ENCODE results near the gene MCC. TPM values are rescaled to one million over a fixed set of nuclear protein-coding genes. Genes with fewer than 3 reads are reported as not detected.
A peak's percentile ranks its signal among the peaks of the same experiment; 100 is the strongest.

MCC gene
- total RNA-seq, 1 donor from 2014 or later, result 26.9 TPM

- TF ChIP-seq CTCF (IDR thresholded peaks at IDR 0.05; ENCODE audit: insufficient read depth, low read depth, low read length), result no peak
- TF ChIP-seq EZH2 (IDR thresholded peaks at IDR 0.05; ENCODE audit: insufficient read depth, low read length), result no peak
- H3K9ac ChIP-seq (ENCODE audit: low read length), result peak overlapping the region; percentile 8
- H3K4me3 ChIP-seq (ENCODE audit: insufficient read depth, low read depth, low read length), result peak overlapping the region; percentile 32
- H3K36me3 ChIP-seq (ENCODE audit: insufficient read depth, low read length), result no peaks in the 10 kb centered on the region
- Mint-ChIP-seq H3K27me3 (ENCODE audit: low read depth, unreplicated experiment) (no peaks in the 10 kb centered on the region), H3K36me3 (ENCODE audit: low read depth, unreplicated experiment) (no peaks in the 10 kb centered on the region), H3K4me1 (ENCODE audit: low read depth, unreplicated experiment) (peaks cover 33% of the 10 kb centered on the region), H3K9me3 (ENCODE audit: unreplicated experiment) (no peaks in the 10 kb centered on the region), H3K4me3 (ENCODE audit: unreplicated experiment) (no peak overlapping the region), H3K27ac (ENCODE audit: unreplicated experiment) (peak overlapping the region; percentile 55)
- peaks cover 52% of the 10 kb centered on the region for H4K20me1 ChIP-seq (ENCODE audit: insufficient read depth, low read length)
- DNase-seq (ENCODE audit: low read depth) (peak; percentile 77), FAIRE-seq (no peak)
- peak overlapping the region; percentile 23 for H2AFZ ChIP-seq (ENCODE audit: low read depth, low read length)
- H3K4me2 ChIP-seq (ENCODE audit: low read length), result peak overlapping the region; percentile 81
- H3K9me3 ChIP-seq (ENCODE audit: insufficient read depth, low read depth, low read length), result no peaks in the 10 kb centered on the region
- no peaks in the 10 kb centered on the region for H3K79me2 ChIP-seq (ENCODE audit: insufficient read depth, low read length)
- peaks cover 15% of the 10 kb centered on the region for H3K4me1 ChIP-seq (ENCODE audit: insufficient read depth, low read length)
- no peaks in the 10 kb centered on the region for H3K27me3 ChIP-seq (ENCODE audit: insufficient read depth, low read length)
- peak overlapping the region; percentile 30 for H3K27ac ChIP-seq (ENCODE audit: low read depth, low read length)
Observed at GRCh38 chr5:113202746-113203716, 285.2 kb downstream of the MCC start.

- H3K27ac ChIP-seq (ENCODE audit: low read depth, low read length), result no peak overlapping the region
- H3K4me1 Mint-ChIP-seq (ENCODE audit: low read depth, unreplicated experiment), result peaks cover 33% of the 10 kb centered on the region
- H3K4me2 ChIP-seq (ENCODE audit: low read length), result no peak overlapping the region
- no peaks in the 10 kb centered on the region for H3K27me3 Mint-ChIP-seq (ENCODE audit: low read depth, unreplicated experiment)
- peaks cover 15% of the 10 kb centered on the region for H3K4me1 ChIP-seq (ENCODE audit: insufficient read depth, low read length)
- no peak overlapping the region for H3K4me3 Mint-ChIP-seq (ENCODE audit: unreplicated experiment)
- DNase-seq (ENCODE audit: low read depth) (no peak), FAIRE-seq (no peak)
- no peaks in the 10 kb centered on the region for H3K27me3 ChIP-seq (ENCODE audit: insufficient read depth, low read length)
- H2AFZ ChIP-seq (ENCODE audit: low read depth, low read length), result no peak overlapping the region
- H3K36me3 Mint-ChIP-seq (ENCODE audit: low read depth, unreplicated experiment), result no peaks in the 10 kb centered on the region
- peaks cover 59% of the 10 kb centered on the region for H4K20me1 ChIP-seq (ENCODE audit: insufficient read depth, low read length)
- no peak overlapping the region for H3K4me3 ChIP-seq (ENCODE audit: insufficient read depth, low read depth, low read length)
- H3K27ac Mint-ChIP-seq (ENCODE audit: unreplicated experiment), result no peak overlapping the region
- no peaks in the 10 kb centered on the region for H3K9me3 ChIP-seq (ENCODE audit: insufficient read depth, low read depth, low read length)
- H3K36me3 ChIP-seq (ENCODE audit: insufficient read depth, low read length), result no peaks in the 10 kb centered on the region
- no peaks in the 10 kb centered on the region for H3K79me2 ChIP-seq (ENCODE audit: insufficient read depth, low read length)
- no peaks in the 10 kb centered on the region for H3K9me3 Mint-ChIP-seq (ENCODE audit: unreplicated experiment)
- no peak for TF ChIP-seq EZH2 (IDR thresholded peaks at IDR 0.05; ENCODE audit: insufficient read depth, low read length)
- no peak for TF ChIP-seq CTCF (IDR thresholded peaks at IDR 0.05; ENCODE audit: insufficient read depth, low read depth, low read length)
- no peak overlapping the region for H3K9ac ChIP-seq (ENCODE audit: low read length)
Observed at GRCh38 chr5:113202287-113202686, 286.0 kb downstream of the MCC start.

- no peak overlapping the region for H3K27ac ChIP-seq (ENCODE audit: low read depth, low read length)
Observed at GRCh38 chr5:113201715-113202114, 286.5 kb downstream of the MCC start.

More at GRCh38 chr5:113201715-113202114, 286.5 kb downstream of the MCC start:
- Histone ChIP-seq H2AFZ (ENCODE audit: low read depth, low read length) (no peak overlapping the region), H3K27me3 (ENCODE audit: insufficient read depth, low read length) (no peaks in the 10 kb centered on the region), H3K9ac (ENCODE audit: low read length) (no peak overlapping the region), H3K4me3 (ENCODE audit: insufficient read depth, low read depth, low read length) (no peak overlapping the region), H3K4me2 (ENCODE audit: low read length) (no peak overlapping the region), H3K36me3 (ENCODE audit: insufficient read depth, low read length) (no peaks in the 10 kb centered on the region), H3K4me1 (ENCODE audit: insufficient read depth, low read length) (peaks cover 15% of the 10 kb centered on the region), H3K9me3 (ENCODE audit: insufficient read depth, low read depth, low read length) (no peaks in the 10 kb centered on the region), H3K79me2 (ENCODE audit: insufficient read depth, low read length) (no peaks in the 10 kb centered on the region), H4K20me1 (ENCODE audit: insufficient read depth, low read length) (peaks cover 64% of the 10 kb centered on the region)
- peak; percentile 14 for DNase-seq (ENCODE audit: low read depth)
- Mint-ChIP-seq H3K27ac (ENCODE audit: unreplicated experiment) (no peak overlapping the region), H3K9me3 (ENCODE audit: unreplicated experiment) (peaks cover 3% of the 10 kb centered on the region), H3K36me3 (ENCODE audit: low read depth, unreplicated experiment) (no peaks in the 10 kb centered on the region), H3K4me3 (ENCODE audit: unreplicated experiment) (no peak overlapping the region), H3K27me3 (ENCODE audit: low read depth, unreplicated experiment) (no peaks in the 10 kb centered on the region), H3K4me1 (ENCODE audit: low read depth, unreplicated experiment) (peaks cover 33% of the 10 kb centered on the region)
- TF ChIP-seq EZH2 (IDR thresholded peaks at IDR 0.05; ENCODE audit: insufficient read depth, low read length) (no peak), CTCF (IDR thresholded peaks at IDR 0.05; ENCODE audit: insufficient read depth, low read depth, low read length) (no peak)
- no peak for FAIRE-seq
